ENCODE results near the gene PAX9.

PAX9 gene

DNA sequence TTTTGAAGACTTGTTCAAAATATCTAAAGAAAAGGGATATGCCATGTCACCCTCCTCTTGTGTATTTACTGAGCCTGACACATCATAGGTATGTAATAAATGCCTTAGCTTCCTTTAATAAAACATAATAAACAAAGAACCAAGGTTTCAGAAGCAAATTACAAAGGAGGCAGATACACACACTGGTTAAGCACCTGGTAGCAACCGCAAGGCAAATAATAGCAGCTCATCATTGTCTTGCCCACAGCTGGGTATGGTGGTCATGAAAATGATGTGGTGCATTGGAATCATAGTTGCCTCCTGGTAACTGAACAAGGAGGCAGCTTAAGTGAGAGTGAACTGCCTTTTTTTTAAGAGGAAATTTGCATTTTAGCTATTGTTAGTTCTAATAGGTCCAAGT, 39.0 kb downstream of the PAX9 start:
- Histone ChIP-seq H3K27ac (no peak overlapping the region), H3K27me3 (ENCODE audit: insufficient read depth, low read depth, severe bottlenecking) (peaks cover 32% of the 10 kb centered on the region), H3K9me3 (ENCODE audit: severe bottlenecking) (no peaks in the 10 kb centered on the region), H3K4me3 (ENCODE audit: low read depth, low read length) (no peak overlapping the region), H3K36me3 (no peaks in the 10 kb centered on the region)
- DNase-seq = no peak
- TF ChIP-seq CTCF (IDR thresholded peaks at IDR 0.05; ENCODE audit: low read depth, low read length) = no peak

- Histone ChIP-seq H3K27me3 (ENCODE audit: insufficient read depth, low read depth, severe bottlenecking) (peaks cover 37% of the 10 kb centered on the region), H3K36me3 (no peaks in the 10 kb centered on the region), H3K27ac (no peak overlapping the region), H3K4me3 (ENCODE audit: low read depth, low read length) (no peak overlapping the region), H3K9me3 (ENCODE audit: severe bottlenecking) (no peaks in the 10 kb centered on the region)
- no peak for DNase-seq
- no peak for TF ChIP-seq CTCF (IDR thresholded peaks at IDR 0.05; ENCODE audit: low read depth, low read length)
Measured at GRCh38 chr14:36701132-36701531, 39.5 kb downstream of the PAX9 start.

DNA sequence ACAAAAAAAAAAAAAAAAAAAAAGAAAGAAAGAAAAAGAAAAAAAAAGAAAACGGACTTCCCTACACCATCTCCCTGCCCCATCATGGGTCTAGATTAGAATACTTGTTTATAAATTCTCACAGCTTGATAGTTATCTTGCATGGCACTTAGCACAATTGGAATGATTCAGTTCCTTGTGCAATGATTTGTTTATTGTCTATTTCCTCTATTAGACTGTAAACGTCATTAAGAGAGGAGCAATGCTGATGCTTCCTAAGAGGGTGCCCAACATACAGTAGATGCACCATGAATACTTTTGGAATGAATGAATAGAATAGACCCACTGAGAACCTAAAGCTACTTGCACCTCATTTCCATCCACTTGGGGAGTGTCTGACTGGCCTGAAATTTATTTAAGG, 40.8 kb downstream of the PAX9 start:
- no peak for TF ChIP-seq CTCF (IDR thresholded peaks at IDR 0.05; ENCODE audit: low read depth, low read length)
- H3K4me3 ChIP-seq (ENCODE audit: low read depth, low read length) = no peak overlapping the region
- no peaks in the 10 kb centered on the region for H3K36me3 ChIP-seq
- H3K27ac ChIP-seq = no peak overlapping the region
- DNase-seq = no peak
- peaks cover 41% of the 10 kb centered on the region for H3K27me3 ChIP-seq (ENCODE audit: insufficient read depth, low read depth, severe bottlenecking)
- no peaks in the 10 kb centered on the region for H3K9me3 ChIP-seq (ENCODE audit: severe bottlenecking)

GRCh38 chr14:36707570-36707969, 45.9 kb downstream of the PAX9 start:
- Histone ChIP-seq H3K27ac (no peak overlapping the region), H3K4me3 (ENCODE audit: low read depth, low read length) (no peak overlapping the region), H3K36me3 (no peaks in the 10 kb centered on the region), H3K9me3 (ENCODE audit: severe bottlenecking) (no peaks in the 10 kb centered on the region), H3K27me3 (ENCODE audit: insufficient read depth, low read depth, severe bottlenecking) (peaks cover 29% of the 10 kb centered on the region)
- TF ChIP-seq CTCF (IDR thresholded peaks at IDR 0.05; ENCODE audit: low read depth, low read length) = no peak
- no peak for DNase-seq

GRCh38 chr14:36713960-36714703, 52.5 kb downstream of the PAX9 start:
- no peak for DNase-seq
- Histone ChIP-seq H3K27ac (no peak overlapping the region), H3K4me3 (ENCODE audit: low read depth, low read length) (no peak overlapping the region), H3K27me3 (ENCODE audit: insufficient read depth, low read depth, severe bottlenecking) (peaks cover 16% of the 10 kb centered on the region), H3K9me3 (ENCODE audit: severe bottlenecking) (no peaks in the 10 kb centered on the region), H3K36me3 (no peaks in the 10 kb centered on the region)
- no peak for TF ChIP-seq CTCF (IDR thresholded peaks at IDR 0.05; ENCODE audit: low read depth, low read length)
